ENCODE results near the gene KIF20B.
"Not testable (repeated sequence)": the region's sequence is repeated elsewhere in the genome, so short reads cannot be mapped to it uniquely, and the experiment has no call there.

KIF20B gene

DNA sequence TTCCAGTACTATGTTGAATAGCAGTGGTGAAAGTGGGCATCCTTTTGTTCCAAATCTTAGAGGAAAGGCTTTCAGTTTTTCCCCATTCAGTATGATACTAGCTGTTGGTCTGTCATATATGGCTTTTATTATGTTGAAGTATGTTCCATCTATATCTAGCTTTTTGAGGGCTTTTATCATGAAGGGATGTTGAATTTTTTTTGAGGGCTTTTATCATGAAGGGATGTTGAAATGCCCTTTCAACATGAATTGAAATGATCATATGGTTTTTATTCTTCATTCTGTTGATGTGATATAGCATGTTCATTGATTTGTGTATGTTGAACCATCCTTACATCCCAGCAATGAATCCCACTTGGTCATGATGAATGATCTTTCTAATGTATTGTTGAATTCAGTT is 75.3 kb downstream of the KIF20B start:
- in situ Hi-C loops (cut with MboI; ENCODE audit: low sequenced_read_pairs): no loop called here

DNA sequence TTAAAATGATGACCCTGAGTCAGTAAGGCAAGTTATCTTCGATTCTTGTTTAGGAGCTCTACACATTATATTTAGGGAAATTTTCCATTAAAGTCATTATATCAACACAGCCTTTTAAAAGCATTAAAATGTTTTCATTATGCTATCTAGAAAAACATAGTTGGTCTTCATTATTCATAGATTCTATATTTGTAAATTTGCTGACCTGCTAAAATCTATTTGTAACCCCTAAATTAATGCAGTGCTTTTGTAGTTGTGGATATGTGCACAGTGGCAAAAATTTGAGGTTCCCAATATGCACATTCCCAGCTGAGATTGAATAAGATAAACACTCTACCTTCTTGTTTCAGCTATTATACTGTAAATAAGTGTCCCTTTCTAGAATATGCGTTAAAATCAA is 81.1 kb downstream of the KIF20B start:
- in situ Hi-C loops (cut with MboI; ENCODE audit: low sequenced_read_pairs): no loop called here

DNA sequence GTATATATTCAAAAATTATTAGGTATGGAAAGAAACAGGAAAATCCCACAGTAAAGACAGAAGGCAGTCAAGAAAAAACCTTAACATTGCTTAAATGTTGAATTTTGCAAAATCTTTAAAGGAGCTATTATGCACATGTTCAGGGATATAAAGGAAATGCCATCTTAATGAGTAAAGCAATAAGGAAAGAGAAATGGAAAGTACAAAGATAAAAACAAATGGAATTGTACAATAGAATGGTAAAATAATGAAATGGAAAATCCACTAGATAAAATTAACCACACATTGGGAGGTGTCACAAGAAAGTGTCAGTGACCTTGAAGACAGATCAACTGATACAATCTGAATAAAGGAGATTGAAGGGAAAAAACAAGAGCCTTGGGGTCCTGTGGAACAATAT is 82.0 kb downstream of the KIF20B start:
- in situ Hi-C loops (cut with MboI; ENCODE audit: low sequenced_read_pairs): no loop called here

DNA sequence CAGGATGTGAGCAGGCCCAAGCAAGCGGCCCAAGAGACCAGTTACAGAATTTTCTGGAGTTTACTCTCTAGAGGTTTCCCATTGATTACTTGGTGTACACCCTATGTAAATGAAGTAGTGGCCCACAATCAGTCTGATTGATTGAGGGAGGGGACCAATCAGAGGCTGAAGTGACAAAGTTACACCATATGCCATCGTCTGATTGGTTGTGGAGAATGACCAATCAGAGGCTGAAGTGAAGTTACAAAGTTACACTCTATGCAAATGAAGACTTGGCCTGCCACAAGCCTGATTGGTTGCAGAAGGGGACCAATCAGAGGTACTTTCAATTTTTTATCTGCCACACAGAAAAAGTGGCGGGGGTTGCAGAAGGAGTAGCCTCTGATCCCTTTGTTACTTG is 83.7 kb downstream of the KIF20B start:
- in situ Hi-C loops (cut with MboI; ENCODE audit: low sequenced_read_pairs): no loop called here

DNA sequence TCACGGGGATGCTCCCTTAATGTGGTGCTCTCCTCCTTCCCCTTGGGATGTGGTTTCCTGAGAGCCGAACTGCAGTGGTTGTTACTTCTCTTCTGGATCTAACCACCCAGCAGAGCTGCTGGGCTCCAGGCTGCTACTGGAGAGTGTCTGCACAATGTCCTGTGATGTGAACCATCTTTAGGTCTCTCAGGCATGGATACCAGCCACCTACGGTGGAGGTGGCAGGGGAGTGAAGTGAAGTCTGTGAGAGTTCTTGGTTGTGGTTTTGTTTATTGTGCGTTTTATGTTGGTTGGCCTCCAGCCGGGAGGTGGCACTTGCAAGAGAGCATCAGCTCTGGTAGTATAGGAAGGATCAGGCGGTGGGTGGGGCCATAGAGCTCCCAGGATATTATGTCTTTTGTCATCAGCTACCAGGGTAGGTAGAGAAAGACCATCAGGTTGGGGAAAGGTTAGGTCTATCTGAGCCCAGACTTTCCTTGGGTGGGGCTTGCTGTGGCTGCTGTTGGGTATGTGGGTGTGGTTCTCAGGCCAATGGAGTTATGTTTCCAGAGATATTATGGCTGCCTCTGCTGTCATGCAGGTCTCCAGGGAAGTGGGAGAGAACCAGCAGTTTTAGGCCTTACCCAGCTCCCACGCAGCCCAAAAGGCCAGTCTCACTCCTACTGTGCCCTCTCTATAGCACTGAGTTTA is 87.9 kb downstream of the KIF20B start:
- in situ Hi-C loops (cut with MboI; ENCODE audit: low sequenced_read_pairs): no loop called here

DNA sequence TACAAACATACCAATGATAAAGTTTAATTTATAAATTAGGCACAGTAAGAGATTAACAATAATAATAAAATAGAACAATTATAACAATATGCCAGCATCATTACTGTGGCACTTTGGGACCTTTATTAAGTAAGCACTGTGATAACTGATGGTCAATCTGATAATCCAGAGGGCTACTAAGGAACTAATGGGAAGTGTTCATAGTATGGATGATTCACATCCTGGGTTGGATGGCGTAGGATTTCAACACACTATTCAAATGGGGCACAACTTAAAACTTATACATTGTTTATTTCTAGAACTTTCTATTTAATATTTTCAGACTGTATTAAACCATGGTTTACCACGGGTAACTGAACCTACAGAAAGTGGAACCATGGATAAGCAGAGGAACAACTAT is 90.8 kb downstream of the KIF20B start:
- in situ Hi-C loops (cut with MboI; ENCODE audit: low sequenced_read_pairs): no loop called here

- in situ Hi-C loops (cut with MboI; ENCODE audit: low sequenced_read_pairs): no loop called here
These were observed 92.4 kb downstream of the KIF20B start for GRCh38 chr10:89793649-89794254.

DNA sequence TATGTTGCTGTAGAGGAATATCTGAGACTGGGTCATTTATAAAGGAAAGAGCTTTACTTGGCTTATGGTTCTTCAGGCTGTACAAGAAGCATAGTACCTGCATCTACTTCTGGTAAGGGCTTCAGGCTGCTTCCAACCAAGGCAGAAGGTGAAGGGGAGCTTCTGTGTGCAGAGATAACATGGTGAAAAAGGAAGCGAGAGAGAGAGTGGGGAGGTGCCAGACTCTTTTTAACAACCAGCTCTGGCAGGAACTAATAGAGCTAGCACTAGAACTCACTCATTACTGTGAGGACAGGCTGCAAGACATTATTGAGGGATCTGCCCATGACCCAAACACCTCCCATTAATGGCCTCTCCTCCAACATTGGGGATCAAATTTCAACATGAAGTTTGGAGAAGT is 94.5 kb downstream of the KIF20B start:
- in situ Hi-C loops (cut with MboI; ENCODE audit: low sequenced_read_pairs): no loop called here

DNA sequence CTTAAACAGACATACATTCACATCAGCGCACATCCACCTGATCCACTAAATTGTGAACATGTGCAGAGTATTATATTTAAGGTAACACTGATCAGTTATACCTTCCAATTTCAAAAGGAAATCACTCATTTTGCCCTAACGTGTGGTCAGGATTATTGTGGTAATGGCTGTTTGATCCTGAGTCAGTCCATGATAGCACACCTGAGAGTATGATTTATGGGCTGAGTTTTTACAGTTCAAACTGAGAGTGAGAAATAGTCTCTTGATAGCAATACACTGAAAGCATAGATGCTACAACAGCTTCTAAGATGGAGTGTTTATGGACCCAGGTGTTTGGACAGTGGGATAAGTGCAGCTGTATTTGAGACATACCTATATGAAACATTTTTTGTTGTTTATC is 96.7 kb downstream of the KIF20B start:
- in situ Hi-C loops (cut with MboI; ENCODE audit: low sequenced_read_pairs): no loop called here

DNA sequence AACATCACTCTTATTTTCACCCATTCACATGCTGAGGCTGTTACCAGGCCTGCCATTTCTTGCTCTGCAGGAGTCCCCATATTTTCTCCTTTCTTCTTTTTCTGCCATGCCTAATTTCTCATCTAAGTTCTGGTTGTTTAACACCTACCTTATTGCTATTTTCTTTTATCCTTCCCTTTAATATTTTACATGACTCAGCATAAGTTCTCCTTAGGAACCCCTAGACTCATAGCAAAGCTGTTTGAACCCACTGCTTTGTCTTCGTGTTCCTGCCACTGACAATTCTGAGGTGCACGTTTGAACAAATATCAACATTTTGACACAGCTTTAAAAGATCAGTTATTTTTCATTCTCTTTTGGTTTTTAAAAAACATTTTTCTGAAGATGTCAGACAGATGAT is 98.2 kb downstream of the KIF20B start:
- in situ Hi-C loops (cut with MboI; ENCODE audit: low sequenced_read_pairs): no loop called here

DNA sequence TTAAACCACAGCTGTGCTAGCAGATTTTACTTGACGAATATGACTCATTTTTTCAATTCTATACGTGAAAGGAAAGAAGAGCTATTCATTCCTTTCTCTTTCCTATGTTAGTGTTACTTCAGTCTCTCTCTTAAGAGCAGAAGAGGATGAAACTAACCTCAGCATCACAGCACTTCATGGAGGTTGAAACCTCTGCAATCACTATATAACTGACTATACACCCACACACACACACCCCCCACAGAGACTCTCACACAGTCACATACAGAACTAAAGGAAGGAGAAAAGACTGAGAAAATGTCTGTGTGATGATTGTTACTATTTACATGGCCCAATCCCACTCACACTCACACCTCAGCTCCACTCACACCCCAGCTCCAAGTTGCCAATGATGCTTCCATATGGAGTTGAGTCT is 104.2 kb downstream of the KIF20B start:
- in situ Hi-C loops (cut with MboI; ENCODE audit: low sequenced_read_pairs): no loop called here

GRCh38 chr10:89808842-89809241 is 107.5 kb downstream of the KIF20B start:
- in situ Hi-C loops (cut with MboI; ENCODE audit: low sequenced_read_pairs): no loop called here

DNA sequence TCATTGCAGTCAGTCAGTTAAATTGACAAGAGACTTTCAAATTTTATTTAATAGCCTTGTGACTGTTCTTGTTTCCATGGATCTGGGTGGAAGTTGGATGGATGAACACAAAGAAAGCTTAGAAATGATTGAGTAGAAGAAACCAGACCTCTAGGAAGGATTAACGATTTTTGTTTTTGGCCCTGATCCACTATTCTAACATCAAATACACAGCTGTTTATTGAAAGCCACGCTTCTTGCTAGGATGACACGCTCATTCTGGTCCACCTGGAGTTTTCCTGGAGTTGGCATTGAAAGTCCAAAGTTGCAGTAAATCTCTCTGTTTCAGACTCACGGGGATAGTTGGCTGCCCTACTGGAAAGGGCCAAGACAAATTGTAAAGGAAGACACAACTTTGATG is 108.4 kb downstream of the KIF20B start:
- in situ Hi-C loops (cut with MboI; ENCODE audit: low sequenced_read_pairs): no loop called here

GRCh38 chr10:89810908-89811525 is 109.6 kb downstream of the KIF20B start:
- in situ Hi-C loops (cut with MboI; ENCODE audit: low sequenced_read_pairs): no loop called here

GRCh38 chr10:89813546-89813945 is 112.2 kb downstream of the KIF20B start:
- in situ Hi-C loops (cut with MboI; ENCODE audit: low sequenced_read_pairs): no loop called here

DNA sequence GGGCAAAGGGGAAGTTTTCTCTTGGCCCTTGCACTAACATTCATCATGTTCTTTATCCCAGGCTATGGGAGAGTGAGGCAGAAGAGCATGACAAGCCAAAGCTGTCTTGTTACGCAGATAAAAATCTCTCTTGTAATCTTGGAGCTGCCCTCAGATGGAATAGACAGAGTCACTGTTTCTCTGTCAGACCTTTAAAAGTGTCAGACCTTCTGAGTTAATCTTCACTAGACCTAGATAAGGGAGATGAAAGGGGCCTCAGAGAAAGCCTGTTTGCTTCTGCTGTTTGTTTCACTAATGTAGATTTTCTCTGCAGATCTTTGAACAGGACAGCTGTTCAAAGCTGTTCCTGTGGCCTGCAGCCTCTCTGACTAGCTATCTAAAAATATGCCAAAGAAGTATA is 112.9 kb downstream of the KIF20B start:
- in situ Hi-C loops (cut with MboI; ENCODE audit: low sequenced_read_pairs): no loop called here

GRCh38 chr10:89815049-89815853 is 113.9 kb downstream of the KIF20B start:
- in situ Hi-C loops (cut with MboI; ENCODE audit: low sequenced_read_pairs): no loop called here

DNA sequence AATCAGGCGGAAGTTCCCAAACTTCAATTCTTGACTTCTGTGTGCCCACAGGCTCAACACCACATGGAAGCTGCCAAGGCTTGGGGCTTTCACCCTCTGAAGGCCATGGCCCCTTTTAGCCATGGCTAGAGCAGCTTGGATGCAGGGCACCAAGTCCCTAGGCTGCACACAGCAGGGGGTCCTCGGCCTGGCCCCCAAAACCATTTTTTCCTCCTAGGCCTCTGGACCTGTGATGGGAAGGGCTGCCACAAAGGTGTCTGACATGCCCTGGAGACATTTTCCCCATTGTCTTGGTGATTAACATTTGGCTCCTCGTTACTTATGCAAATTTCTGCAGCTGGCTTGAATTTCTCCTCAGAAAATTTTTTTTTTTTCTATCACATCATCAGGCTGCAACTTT is 117.6 kb downstream of the KIF20B start:
- in situ Hi-C loops (cut with MboI; ENCODE audit: low sequenced_read_pairs): not testable (repeated sequence)

Data from hTERT RPE-1 (cell line).